Fibroblast of villous mesenchyme (primary cell): ENCODE measurements around the gene SLC38A8. TPM values are rescaled to one million over a fixed set of nuclear protein-coding genes. Genes with fewer than 3 reads are reported as not detected.

ENCODE experiments used
- DNase-seq: peaks from one replicate; pipeline ENCODE4 v3.0.0-alpha.2; 2010; ENCODE audit warnings: low read depth
- H3K4me3 ChIP-seq: 2 replicates; pipeline ENCODE4 v1.5.1; 2011; ENCODE audit warnings: low read depth, mild to moderate bottlenecking, low read length
- CTCF ChIP-seq: IDR thresholded peaks from 2 replicates; pipeline ENCODE4 v1.5.1; 2012; ENCODE audit warnings: low read depth, mild to moderate bottlenecking, low read length; ENCODE audit not compliant: insufficient read depth
- total RNA-seq: library from RNA; depleted of rRNA; stranded (reverse); fragments of >200 nt; gene quantifications from 2 replicates; pipeline ENCODE4 v1.2.3, GENCODE V29; 2012

SLC38A8 gene
- total RNA-seq, 1 donor: not detected

DNA sequence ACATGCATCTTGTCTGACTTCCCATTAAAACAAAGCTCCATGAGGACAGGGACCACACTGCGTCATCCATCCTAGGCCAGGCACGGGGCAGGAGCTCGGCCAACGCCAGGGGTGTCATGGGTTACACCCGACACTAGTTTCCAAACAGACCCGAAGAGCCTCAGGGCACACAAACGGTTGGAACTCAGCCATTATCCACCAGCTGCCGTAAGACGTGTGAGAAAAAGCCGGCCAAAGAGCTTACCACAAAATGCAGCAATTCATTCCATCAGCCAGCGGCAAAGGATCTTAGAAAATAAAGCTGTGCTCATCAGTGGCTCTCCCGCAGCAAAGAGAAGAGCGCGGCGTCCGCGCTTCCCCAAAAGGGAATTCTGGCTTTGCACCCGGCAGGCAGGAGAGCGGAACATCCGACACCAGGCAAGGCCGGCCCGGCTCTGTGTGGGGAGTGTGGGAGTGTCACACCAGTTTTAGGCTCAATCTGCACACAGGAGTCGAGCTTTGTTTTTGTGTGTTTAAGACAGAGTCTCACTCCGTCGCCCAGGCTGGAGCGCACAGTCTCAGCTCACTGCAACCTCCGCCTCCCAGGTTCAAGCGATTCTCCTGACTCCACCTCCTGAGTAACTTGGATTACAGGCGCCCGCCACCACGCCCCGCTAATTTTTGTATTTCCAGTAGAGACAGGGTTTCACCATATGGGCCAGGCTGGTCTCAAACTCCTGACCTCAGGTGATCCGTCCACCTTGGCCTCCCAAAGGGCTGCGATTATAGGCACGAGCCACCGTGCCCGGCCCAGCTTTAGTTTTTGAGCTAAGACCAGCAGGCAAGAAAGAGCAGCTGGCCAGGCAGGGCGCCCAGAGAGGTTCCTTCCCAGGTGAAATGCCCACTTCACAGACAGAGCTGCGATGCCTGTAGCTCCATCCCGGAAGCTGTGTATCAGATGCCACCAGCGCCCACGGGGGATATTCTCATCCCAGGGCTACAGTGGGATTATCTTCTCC is 1.5 kb downstream of the SLC38A8 start:
- TF ChIP-seq CTCF: no peak
- no peak overlapping the region for H3K4me3 ChIP-seq
- peak; percentile 18 for DNase-seq

GRCh38 chr16:84040226-84040822 is 2.3 kb downstream of the SLC38A8 start:
- no peak for TF ChIP-seq CTCF
- no peak overlapping the region for H3K4me3 ChIP-seq
- DNase-seq: no peak

- DNase-seq: no peak
- no peak overlapping the region for H3K4me3 ChIP-seq
- no peak for TF ChIP-seq CTCF
These were observed 2.9 kb downstream of the SLC38A8 start for GRCh38 chr16:84039696-84040095.

DNA sequence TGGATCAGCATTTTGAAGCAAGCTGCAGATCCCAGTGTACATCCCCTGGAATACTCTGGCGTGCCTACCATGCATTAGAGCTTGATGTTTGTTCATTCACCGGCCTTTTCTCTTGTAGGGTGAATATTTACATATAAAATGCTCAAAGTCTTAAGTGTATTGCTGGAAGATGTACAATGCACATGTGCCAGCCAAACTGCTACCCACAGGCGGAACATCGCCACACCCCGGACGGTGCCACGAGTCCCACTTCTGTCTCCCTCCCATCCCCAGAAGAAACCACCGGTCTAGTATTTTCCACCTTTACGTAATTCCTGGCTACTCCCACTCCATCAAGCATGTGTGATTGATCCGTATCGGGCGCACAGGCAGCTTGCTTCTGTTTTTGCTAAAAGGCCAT is 4.1 kb downstream of the SLC38A8 start:
- no peak for DNase-seq

GRCh38 chr16:84036982-84037425 is 5.6 kb downstream of the SLC38A8 start:
- TF ChIP-seq CTCF: no peak
- H3K4me3 ChIP-seq: no peak overlapping the region
- DNase-seq: no peak

More for the DNA sequence above, 4.1 kb downstream of the SLC38A8 start:
- no peak overlapping the region for H3K4me3 ChIP-seq
- TF ChIP-seq CTCF: no peak

GRCh38 chr16:84036131-84036530 is 6.5 kb downstream of the SLC38A8 start:
- no peak overlapping the region for H3K4me3 ChIP-seq

More at GRCh38 chr16:84036131-84036530, 6.5 kb downstream of the SLC38A8 start:
- DNase-seq: no peak
- TF ChIP-seq CTCF: no peak
